NB4 (cell line): ENCODE measurements around the gene SLC7A9.

Experiments used
- DNase-seq: peaks from one replicate; pipeline ENCODE4 v3.0.0; 2010; ENCODE audit warnings: low read depth
- H3K4me3 ChIP-seq: one replicate; pipeline ENCODE4 v1.5.1; 2011; ENCODE audit warnings: mild to moderate bottlenecking, low read depth, low read length, moderate library complexity
- MYC ChIP-seq: IDR thresholded peaks from 2 replicates; pipeline ENCODE4 v1.6.1; 2011; ENCODE audit warnings: low read depth, low read length
- POLR2A ChIP-seq: IDR thresholded peaks from 2 replicates; pipeline ENCODE4 v1.6.1; 2011; ENCODE audit warnings: mild to moderate bottlenecking; ENCODE audit not compliant: insufficient read length; ENCODE audit errors: extremely low read depth
- TF ChIP-seq, protein P1 (sequence below): IDR thresholded peaks from 2 replicates; pipeline ENCODE4 v1.6.1; 2011; ENCODE audit warnings: low read depth, low read length
- TF ChIP-seq, protein P2 (sequence below): IDR thresholded peaks from one replicate; pipeline ENCODE4 v1.5.1; 2012; ENCODE audit warnings: low read depth, low read length

Gene SLC7A9

DNA sequence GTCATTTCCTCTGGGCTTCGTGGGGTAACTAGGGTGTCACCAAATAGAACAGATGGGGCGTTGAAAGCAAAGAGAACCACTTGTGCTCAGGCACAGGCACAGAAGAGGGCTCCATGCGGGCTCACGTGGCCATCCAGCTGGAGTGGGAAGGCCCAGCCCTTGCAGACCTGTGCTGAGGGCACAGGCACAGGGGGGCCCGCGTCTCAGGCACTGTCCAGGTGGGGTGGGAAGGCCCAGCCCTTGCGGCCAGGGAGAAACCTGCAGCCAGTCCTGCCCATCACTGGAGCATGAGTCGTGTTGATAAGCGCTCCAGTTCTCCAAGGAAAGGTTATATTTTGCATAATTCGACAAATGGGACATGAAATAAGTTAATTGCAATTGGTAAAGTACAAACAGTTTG is 57.5 kb downstream of the SLC7A9 start:
- no peak overlapping the region for H3K4me3 ChIP-seq
- TF ChIP-seq, protein P1, sequence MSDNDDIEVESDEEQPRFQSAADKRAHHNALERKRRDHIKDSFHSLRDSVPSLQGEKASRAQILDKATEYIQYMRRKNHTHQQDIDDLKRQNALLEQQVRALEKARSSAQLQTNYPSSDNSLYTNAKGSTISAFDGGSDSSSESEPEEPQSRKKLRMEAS = no peak
- TF ChIP-seq MYC (no peak), POLR2A (no peak)
- TF ChIP-seq, protein P2, sequence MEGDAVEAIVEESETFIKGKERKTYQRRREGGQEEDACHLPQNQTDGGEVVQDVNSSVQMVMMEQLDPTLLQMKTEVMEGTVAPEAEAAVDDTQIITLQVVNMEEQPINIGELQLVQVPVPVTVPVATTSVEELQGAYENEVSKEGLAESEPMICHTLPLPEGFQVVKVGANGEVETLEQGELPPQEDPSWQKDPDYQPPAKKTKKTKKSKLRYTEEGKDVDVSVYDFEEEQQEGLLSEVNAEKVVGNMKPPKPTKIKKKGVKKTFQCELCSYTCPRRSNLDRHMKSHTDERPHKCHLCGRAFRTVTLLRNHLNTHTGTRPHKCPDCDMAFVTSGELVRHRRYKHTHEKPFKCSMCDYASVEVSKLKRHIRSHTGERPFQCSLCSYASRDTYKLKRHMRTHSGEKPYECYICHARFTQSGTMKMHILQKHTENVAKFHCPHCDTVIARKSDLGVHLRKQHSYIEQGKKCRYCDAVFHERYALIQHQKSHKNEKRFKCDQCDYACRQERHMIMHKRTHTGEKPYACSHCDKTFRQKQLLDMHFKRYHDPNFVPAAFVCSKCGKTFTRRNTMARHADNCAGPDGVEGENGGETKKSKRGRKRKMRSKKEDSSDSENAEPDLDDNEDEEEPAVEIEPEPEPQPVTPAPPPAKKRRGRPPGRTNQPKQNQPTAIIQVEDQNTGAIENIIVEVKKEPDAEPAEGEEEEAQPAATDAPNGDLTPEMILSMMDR = no peak
- no peak for DNase-seq

DNA sequence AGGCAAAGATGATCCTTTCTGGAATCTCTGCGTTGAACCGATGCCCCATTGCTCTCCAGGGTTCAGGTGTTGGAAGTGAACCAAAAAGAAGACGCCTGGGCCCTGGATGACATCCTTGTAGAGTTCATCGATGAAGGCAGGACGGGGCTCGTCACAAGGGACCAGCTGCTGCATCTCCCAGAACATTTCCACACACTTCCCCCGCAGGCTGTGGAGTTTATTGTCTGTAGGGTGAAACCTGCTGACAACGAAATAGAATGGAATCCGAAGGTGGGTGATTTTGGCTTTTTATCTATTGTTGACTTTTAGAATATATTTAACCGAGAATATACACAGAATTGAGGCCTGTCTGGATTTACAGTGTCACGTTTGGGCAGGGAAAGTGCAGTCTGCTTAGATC is 58.4 kb downstream of the SLC7A9 start:
- no peak for DNase-seq
- H3K4me3 ChIP-seq = no peak overlapping the region
- TF ChIP-seq, protein P2 = no peak
- TF ChIP-seq MYC (no peak), POLR2A (no peak)
- TF ChIP-seq, protein P1 = no peak

DNA sequence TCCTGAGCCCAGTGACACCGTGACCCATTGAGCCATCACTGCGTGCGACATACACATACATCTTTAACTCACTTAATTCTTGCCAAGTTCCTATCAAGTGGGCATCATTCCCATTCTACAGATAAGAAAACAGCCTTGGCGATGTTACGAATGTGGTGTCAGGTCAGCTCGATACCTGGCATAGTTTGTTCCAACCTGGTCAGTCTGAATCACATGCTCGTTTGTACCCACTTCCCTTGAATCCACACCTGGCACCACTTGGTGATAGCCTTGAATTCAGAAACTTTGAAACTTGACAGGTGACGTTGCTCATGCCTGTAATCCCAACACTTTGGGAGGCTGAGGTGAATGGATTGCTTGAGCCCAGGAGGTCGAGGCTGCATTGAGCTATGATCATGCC is 59.1 kb downstream of the SLC7A9 start:
- no peak for DNase-seq
- no peak overlapping the region for H3K4me3 ChIP-seq
- TF ChIP-seq POLR2A (no peak), MYC (no peak)
- TF ChIP-seq, protein P1 = no peak
- TF ChIP-seq, protein P2 = no peak

DNA sequence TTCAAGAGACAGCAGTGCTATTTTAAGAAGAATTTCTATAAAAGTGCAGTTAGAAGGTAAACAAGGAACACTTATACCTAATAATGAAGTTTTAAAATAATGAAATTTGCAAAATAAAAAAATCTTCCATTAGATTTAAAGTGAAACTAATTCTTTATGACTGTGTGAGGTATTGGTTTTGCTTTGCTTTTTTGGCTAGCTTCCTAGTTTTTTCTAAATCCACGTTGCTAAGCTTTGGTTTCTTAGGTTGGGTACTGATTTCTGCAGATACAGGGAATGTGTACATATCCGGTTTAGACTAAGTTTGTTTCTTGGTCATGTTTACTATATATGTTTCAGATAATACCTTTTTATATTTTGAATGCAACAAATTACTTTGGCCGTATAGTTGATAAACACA is 59.8 kb downstream of the SLC7A9 start:
- H3K4me3 ChIP-seq = no peak overlapping the region
- no peak for DNase-seq
- TF ChIP-seq MYC = no peak
- TF ChIP-seq, protein P1 = no peak
- no peak for TF ChIP-seq POLR2A
- TF ChIP-seq, protein P2 = no peak

DNA sequence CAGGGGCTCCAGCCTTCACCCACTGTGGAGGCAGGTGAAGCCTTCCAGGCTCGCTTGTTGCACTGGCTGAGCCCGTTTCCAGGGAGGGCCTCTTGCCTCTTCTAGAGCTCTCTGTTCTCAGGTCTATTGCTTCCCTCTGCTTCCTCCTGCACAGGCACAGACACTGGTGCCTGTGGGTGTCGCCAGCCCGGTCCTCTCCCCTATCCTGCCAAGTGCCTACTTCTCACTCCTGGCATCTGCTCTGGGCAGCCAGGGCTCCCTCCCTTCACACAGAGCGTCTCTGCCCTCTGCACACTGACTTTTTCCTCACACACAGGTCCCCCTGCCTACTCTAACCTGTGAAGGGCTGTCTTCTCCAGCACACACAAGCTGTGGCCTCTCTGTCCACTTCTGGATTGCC is 60.3 kb downstream of the SLC7A9 start:
- H3K4me3 ChIP-seq = no peak overlapping the region
- no peak for TF ChIP-seq MYC
- no peak for TF ChIP-seq POLR2A
- TF ChIP-seq, protein P2 = no peak
- TF ChIP-seq, protein P1 = no peak
- no peak for DNase-seq

DNA sequence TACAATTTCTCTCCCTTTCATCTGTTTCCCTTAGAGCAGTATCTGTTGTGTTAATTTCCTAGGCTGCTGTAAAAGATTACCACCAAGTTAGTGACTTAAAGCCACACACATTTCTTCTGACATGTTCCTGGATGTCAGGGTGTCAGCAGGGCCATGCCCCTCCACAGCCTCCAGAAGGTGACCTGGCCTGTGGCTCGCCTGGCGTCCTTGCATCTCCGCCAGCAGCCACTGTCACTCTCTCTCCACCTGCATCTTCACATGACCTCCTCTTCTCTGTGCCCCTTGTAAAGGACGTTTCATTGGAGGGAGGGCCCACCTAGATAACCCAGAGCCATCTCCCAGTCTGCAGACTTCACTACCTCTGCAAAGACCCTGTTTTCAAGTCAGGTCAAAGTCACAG is 61.3 kb downstream of the SLC7A9 start:
- no peak for DNase-seq
- TF ChIP-seq, protein P1 = no peak
- no peak for TF ChIP-seq MYC
- TF ChIP-seq, protein P2 = no peak
- TF ChIP-seq POLR2A = no peak
- no peak overlapping the region for H3K4me3 ChIP-seq
